Type B pancreatic cell (in vitro differentiated cells): ENCODE results near the gene CERS6. TPM values are rescaled to one million over a fixed set of nuclear protein-coding genes. Genes with fewer than 3 reads are reported as not detected.
"Not testable (repeated sequence)": the region's sequence is repeated elsewhere in the genome, so short reads cannot be mapped to it uniquely, and the experiment has no call there.

Experiments used
- DNase-seq: peaks from one replicate; pipeline ENCODE4 v3.0.0; 2021; ENCODE audit warnings: mixed read lengths; ENCODE audit not compliant: unreplicated experiment; ENCODE audit errors: extremely low spot score
- H3K27ac Mint-ChIP-seq: 2 replicates; pipeline ENCODE4 v1.8.0; 2021; ENCODE audit warnings: mild to moderate bottlenecking, mixed read lengths
- H3K27me3 Mint-ChIP-seq: 2 replicates; pipeline ENCODE4 v1.8.0; 2021; ENCODE audit warnings: mixed read lengths
- H3K36me3 Mint-ChIP-seq: 2 replicates; pipeline ENCODE4 v1.8.0; 2021; ENCODE audit warnings: mixed read lengths
- H3K4me1 Mint-ChIP-seq: one replicate; pipeline ENCODE4 v1.8.0; 2021; ENCODE audit warnings: mixed read lengths; ENCODE audit not compliant: unreplicated experiment
- H3K4me3 Mint-ChIP-seq: 2 replicates; pipeline ENCODE4 v1.8.0; 2021; ENCODE audit warnings: mild to moderate bottlenecking, mixed read lengths
- H3K9me3 Mint-ChIP-seq: 2 replicates; pipeline ENCODE4 v1.8.0; 2021; ENCODE audit warnings: mixed read lengths
- total RNA-seq: library from RNA; stranded (reverse); gene quantifications from 2 replicates; pipeline ENCODE4 v1.2.1, GENCODE V29; 2021; ENCODE audit warnings: low replicate concordance
- TF ChIP-seq, protein P1 (sequence below): fragments of 200-600 bp; sonication (generic); conservative IDR thresholded peaks from 2 replicates; pipeline ENCODE4 v1.5.0; 2021; ENCODE audit warnings: antibody characterized with exemption, mild to moderate bottlenecking

CERS6 gene
- total RNA-seq, 1 donor from 2014 or later: 43.0 TPM

DNA sequence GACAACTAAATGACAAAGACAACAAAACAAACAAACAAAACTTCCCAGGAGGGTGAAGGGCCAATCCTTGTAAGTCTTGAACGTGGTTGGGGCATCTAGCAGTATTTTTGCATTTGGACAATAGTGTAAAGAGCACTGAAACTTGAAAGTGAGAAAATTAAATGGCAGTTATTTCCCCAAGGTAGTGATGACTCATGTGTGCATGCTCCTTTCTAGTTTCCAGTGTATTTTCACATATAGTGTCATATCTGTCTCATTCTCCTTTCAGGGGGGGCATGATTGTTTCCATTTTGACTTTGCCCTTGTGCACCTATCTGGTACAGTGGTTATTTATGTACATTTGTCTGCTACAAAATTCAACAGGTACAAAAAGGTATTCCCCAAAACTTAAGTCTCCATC is 39.5 kb downstream of the CERS6 start:
- Mint-ChIP-seq H3K36me3 (peaks cover 37% of the 10 kb centered on the region), H3K9me3 (peaks cover 8% of the 10 kb centered on the region), H3K4me3 (no peak overlapping the region), H3K27ac (no peak overlapping the region), H3K4me1 (peaks cover 34% of the 10 kb centered on the region), H3K27me3 (no peaks in the 10 kb centered on the region)
- TF ChIP-seq, protein P1, sequence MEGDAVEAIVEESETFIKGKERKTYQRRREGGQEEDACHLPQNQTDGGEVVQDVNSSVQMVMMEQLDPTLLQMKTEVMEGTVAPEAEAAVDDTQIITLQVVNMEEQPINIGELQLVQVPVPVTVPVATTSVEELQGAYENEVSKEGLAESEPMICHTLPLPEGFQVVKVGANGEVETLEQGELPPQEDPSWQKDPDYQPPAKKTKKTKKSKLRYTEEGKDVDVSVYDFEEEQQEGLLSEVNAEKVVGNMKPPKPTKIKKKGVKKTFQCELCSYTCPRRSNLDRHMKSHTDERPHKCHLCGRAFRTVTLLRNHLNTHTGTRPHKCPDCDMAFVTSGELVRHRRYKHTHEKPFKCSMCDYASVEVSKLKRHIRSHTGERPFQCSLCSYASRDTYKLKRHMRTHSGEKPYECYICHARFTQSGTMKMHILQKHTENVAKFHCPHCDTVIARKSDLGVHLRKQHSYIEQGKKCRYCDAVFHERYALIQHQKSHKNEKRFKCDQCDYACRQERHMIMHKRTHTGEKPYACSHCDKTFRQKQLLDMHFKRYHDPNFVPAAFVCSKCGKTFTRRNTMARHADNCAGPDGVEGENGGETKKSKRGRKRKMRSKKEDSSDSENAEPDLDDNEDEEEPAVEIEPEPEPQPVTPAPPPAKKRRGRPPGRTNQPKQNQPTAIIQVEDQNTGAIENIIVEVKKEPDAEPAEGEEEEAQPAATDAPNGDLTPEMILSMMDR: no peak
- DNase-seq: no peak

DNA sequence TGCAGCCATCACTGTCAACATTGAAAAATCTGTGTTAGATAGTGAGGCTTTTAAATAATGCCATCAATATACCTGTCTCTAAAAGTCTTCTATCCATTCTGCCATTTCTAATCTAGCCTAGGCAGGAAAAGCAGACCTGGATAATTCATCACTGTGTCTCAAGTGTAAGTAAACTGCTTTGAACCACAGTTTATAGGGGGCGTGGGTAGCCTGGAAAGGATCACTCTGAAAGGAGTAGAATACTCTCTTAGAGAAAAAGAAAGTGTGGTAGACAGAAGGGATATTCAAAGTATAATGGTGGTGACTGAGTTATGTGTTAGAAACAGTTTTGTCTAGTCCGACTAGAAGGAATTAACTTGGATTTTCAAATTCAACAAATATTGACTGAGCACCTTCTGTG is 40.8 kb downstream of the CERS6 start:
- Mint-ChIP-seq H3K36me3 (peaks cover 44% of the 10 kb centered on the region), H3K9me3 (peaks cover 13% of the 10 kb centered on the region), H3K4me1 (peaks cover 29% of the 10 kb centered on the region), H3K27me3 (no peaks in the 10 kb centered on the region), H3K27ac (peak overlapping the region; percentile 70), H3K4me3 (peak overlapping the region; percentile 37)
- TF ChIP-seq, protein P1: no peak
- no peak for DNase-seq

DNA sequence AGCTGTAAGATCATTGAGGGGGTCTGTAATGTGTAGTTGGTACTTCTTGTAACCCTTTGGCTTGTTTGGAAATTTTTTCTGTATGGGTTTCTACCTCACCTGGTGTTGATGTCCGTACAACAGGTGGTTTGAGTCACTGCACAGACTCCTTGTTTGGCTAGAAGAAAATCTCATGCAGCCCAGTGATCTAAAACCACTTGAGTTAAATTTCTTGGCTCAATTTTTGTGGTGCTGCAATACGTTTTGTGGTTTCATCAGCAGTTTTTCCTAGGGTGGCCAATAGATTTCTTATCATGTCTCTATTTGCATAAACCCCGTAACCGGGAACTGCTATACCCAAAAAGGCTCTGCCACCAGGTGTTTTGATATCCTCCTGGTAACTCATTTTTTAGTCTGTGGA is 43.4 kb downstream of the CERS6 start:
- Mint-ChIP-seq H3K36me3 (peaks cover 37% of the 10 kb centered on the region), H3K4me1 (peaks cover 20% of the 10 kb centered on the region), H3K27ac (no peak overlapping the region), H3K4me3 (no peak overlapping the region), H3K27me3 (no peaks in the 10 kb centered on the region), H3K9me3 (peaks cover 22% of the 10 kb centered on the region)
- TF ChIP-seq, protein P1: no peak
- no peak for DNase-seq

DNA sequence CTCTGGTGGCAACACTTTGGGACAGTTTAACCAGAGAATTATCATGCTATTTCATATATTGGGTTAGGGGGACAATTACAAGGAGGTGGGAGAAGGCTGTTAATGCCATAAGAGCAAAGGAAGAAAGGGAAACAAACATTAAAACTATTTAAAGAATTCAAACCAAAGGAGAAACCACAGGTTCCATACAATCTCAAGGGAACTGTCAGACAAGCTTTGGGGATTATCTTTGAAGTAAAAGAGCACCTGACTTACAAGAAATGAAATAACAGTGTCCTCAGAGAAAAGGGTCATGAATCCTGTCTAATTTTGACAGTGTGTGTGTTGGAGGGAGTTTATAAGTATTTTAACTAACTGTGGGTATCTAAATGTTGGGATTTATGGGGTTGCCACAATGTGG is 44.4 kb downstream of the CERS6 start:
- TF ChIP-seq, protein P1: no peak
- Mint-ChIP-seq H3K4me3 (no peak overlapping the region), H3K4me1 (peaks cover 21% of the 10 kb centered on the region), H3K27ac (no peak overlapping the region), H3K9me3 (peaks cover 22% of the 10 kb centered on the region), H3K36me3 (peaks cover 31% of the 10 kb centered on the region), H3K27me3 (no peaks in the 10 kb centered on the region)
- DNase-seq: no peak

DNA sequence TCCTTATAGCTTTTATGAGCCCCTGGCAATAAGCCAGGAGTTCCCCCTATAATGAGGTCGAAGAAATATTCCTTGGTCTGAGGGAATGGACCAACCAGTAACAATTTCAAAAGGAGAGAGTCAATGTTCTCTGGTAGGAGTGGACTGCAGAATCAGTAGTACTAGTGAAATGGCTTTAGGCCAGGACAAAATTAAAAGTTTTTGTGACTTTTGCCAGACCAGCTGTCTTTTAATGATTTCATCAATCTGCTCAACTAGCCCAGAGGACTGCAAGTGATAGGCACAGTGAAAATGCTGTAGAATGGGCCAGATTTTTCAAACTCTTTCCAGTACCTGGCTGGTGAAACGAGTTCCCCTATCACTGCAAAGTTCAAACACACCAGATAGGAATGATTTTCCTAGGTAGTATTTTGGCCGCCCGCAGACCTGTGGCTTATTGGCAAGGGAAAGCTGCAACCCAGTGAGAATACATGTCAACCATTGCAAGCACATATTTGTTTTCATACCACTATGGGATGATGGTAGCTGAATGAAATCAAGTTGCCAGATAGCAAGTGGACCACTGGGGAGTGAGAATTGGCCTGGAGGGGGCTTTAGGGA is 45.5 kb downstream of the CERS6 start:
- H3K4me1 Mint-ChIP-seq: peaks cover 23% of the 10 kb centered on the region
- TF ChIP-seq, protein P1: no peak
- peaks cover 27% of the 10 kb centered on the region for H3K36me3 Mint-ChIP-seq
- no peak for DNase-seq
- no peaks in the 10 kb centered on the region for H3K27me3 Mint-ChIP-seq
- H3K9me3 Mint-ChIP-seq: peaks cover 22% of the 10 kb centered on the region
- no peak overlapping the region for H3K4me3 Mint-ChIP-seq
- H3K27ac Mint-ChIP-seq: no peak overlapping the region

DNA sequence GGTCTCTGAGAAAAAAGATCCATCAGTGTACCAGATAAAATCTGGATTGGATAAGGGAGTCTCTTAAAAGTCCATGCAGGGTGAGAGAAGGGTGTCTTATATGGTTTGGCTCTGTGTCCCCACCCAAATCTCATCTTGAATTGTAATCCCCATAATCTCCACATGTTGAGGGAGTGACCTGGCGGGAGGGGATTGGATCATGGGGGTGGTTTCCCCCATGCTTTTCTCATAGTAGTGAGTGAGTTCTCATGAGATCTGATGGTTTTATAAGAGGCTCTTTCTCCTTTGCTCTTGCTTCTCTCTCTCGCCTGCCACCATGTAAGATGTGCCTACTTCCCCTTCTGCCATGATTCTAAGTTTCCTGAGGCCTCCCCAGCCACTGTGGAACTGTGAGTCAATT is 46.8 kb downstream of the CERS6 start:
- not testable (repeated sequence) for DNase-seq, H3K27ac Mint-ChIP-seq, H3K27me3 Mint-ChIP-seq, H3K4me3 Mint-ChIP-seq
- peaks cover 14% of the 10 kb centered on the region for H3K9me3 Mint-ChIP-seq
- peaks cover 23% of the 10 kb centered on the region for H3K4me1 Mint-ChIP-seq
- peaks cover 18% of the 10 kb centered on the region for H3K36me3 Mint-ChIP-seq
